ENCODE results near the gene BCAR1. TPM values are rescaled to one million over a fixed set of nuclear protein-coding genes. Genes with fewer than 3 reads are reported as not detected.
"Not testable (repeated sequence)": the region's sequence is repeated elsewhere in the genome, so short reads cannot be mapped to it uniquely, and the experiment has no call there.

Gene BCAR1
- total RNA-seq, 1 donor from 2014 or later, result 39.5 TPM

DNA sequence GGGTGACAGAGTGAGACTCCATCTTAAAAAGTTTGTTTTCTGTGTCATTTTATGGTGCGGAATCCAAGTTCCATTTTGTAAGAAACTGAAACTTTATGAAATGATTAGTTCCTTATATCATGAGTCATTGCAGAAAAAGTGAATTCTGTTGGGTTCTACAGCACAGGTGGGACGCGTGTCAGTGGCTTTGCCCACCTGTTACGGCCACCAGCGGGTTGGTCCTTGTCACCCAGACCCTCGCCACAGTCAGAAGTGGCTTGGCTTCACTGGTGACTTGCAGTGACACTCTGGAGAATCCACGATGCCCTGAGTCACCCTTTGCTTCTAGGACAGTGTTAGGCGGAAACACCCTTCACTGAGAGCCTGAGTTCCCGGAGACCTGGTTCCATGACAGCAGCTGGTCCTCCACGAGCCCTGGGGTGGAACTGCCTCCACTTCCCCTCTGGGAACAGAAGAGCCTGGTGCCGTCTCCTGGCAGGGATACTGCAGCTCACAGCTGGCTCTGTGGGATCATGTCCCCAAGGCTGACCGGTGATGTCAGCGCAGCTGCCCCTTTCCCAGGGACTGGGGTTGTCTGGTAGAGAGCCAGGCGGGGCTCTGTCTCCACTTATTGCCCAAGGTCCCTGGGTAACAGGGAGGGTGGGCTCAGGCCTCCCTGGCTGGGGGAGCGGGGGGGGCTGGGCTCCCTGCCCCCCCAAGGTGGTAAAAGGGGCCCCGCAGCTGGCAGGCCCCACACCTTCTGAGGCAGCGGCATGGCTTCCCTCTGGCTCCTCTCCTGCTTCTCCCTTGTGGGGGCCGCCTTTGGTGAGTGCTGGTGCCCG is 33.0 kb downstream of the BCAR1 start, which contains the start of gene CTRB1:
CTRB1 (plus strand) TSS at position 733 of the 821 bp plus-strand sequence; CDS start at position 753, 20 bp downstream.
- no peak for DNase-seq (ENCODE audit: extremely low spot score in 2 of 2)
- no peaks in the 10 kb centered on the region for H3K9me3 ChIP-seq
- H3K36me3 ChIP-seq, result no peaks in the 10 kb centered on the region
- TF ChIP-seq CTCF (IDR thresholded peaks at IDR 0.05), result no peak
- no peak for TF ChIP-seq POLR2A (IDR thresholded peaks at IDR 0.05)
- no peak for TF ChIP-seq POLR2AphosphoS5 (IDR thresholded peaks at IDR 0.05; ENCODE audit: insufficient read depth in 1 of 2, low read depth in 1 of 2)
- H3K4me1 ChIP-seq, result no peaks in the 10 kb centered on the region
- H3K4me3 ChIP-seq, result no peak within 1 kb of the TSS
- no peak within 1 kb of the TSS for H3K27ac ChIP-seq
- H3K27me3 ChIP-seq, result no peaks in the 10 kb centered on the region
- intact Hi-C loops (cut with DNase I), result no loop called here

GRCh38 chr16:75217389-75217851 is 34.0 kb downstream of the BCAR1 start:
- intact Hi-C loops (cut with DNase I), result no loop called here
- no peak overlapping the region for H3K27ac ChIP-seq
- H3K36me3 ChIP-seq, result no peaks in the 10 kb centered on the region
- TF ChIP-seq POLR2A (IDR thresholded peaks at IDR 0.05) (no peak), CTCF (IDR thresholded peaks at IDR 0.05) (no peak), POLR2AphosphoS5 (IDR thresholded peaks at IDR 0.05; ENCODE audit: insufficient read depth in 1 of 2, low read depth in 1 of 2) (no peak)
- H3K4me3 ChIP-seq, result no peak overlapping the region
- H3K27me3 ChIP-seq, result no peaks in the 10 kb centered on the region
- H3K9me3 ChIP-seq, result no peaks in the 10 kb centered on the region
- no peaks in the 10 kb centered on the region for H3K4me1 ChIP-seq
- DNase-seq (ENCODE audit: extremely low spot score in 2 of 2), result no peak

DNA sequence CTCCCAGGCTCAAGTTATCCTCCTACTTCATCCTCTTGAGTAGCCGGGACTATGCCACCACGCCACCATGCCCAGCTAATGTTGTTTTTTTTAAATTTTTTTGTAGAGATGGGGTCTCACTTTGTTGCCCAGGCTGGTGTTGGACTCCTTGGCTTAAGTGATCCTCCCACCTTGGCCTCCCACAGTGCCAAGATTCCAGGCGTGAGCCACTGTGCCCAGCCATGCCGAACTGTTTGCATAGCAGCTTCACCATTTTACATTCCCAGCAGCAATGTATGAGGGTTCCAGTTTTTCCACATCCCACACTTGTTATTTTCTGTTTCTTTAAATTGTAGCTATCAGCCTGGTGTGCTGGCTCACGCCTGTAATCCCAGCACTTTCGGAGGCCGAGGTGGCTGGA is 34.8 kb downstream of the BCAR1 start:
- Histone ChIP-seq H3K27me3 (no peaks in the 10 kb centered on the region), H3K36me3 (no peaks in the 10 kb centered on the region), H3K9me3 (no peaks in the 10 kb centered on the region), H3K4me1 (no peaks in the 10 kb centered on the region), H3K4me3 (no peak overlapping the region), H3K27ac (no peak overlapping the region)
- TF ChIP-seq POLR2AphosphoS5 (IDR thresholded peaks at IDR 0.05; ENCODE audit: insufficient read depth in 1 of 2, low read depth in 1 of 2) (no peak), CTCF (IDR thresholded peaks at IDR 0.05) (no peak), POLR2A (IDR thresholded peaks at IDR 0.05) (no peak)
- DNase-seq (ENCODE audit: extremely low spot score in 2 of 2), result no peak
- intact Hi-C loops (cut with DNase I), result no loop called here

DNA sequence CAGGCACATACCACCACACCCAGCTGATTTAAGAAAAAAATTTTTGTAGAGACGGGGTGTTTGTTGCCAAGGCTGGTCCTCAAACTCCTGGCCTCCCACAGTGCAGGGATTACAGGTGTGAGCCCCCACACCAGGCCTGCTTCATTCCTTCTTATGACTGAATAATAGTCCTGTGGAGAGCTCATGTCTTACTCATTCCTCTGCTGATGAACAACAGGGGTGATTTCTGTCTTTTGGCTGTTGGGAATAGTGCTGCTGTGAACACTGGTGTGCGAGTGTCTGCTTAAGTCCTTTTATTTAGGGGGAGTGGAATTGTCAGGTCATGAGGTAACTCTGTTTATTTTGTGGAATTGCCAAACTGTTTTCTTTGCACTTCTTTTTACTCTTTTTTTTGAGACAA is 35.3 kb downstream of the BCAR1 start:
- H3K27ac ChIP-seq, result no peak overlapping the region
- intact Hi-C loops (cut with DNase I), result no loop called here
- no peaks in the 10 kb centered on the region for H3K4me1 ChIP-seq
- DNase-seq (ENCODE audit: extremely low spot score in 2 of 2), result no peak
- no peaks in the 10 kb centered on the region for H3K36me3 ChIP-seq
- no peaks in the 10 kb centered on the region for H3K27me3 ChIP-seq
- TF ChIP-seq POLR2A (IDR thresholded peaks at IDR 0.05), result no peak
- no peak for TF ChIP-seq CTCF (IDR thresholded peaks at IDR 0.05)
- TF ChIP-seq POLR2AphosphoS5 (IDR thresholded peaks at IDR 0.05; ENCODE audit: insufficient read depth in 1 of 2, low read depth in 1 of 2), result no peak
- no peaks in the 10 kb centered on the region for H3K9me3 ChIP-seq
- no peak overlapping the region for H3K4me3 ChIP-seq

- H3K36me3 ChIP-seq; H3K9me3 ChIP-seq; H3K4me3 ChIP-seq; H3K27me3 ChIP-seq; H3K4me1 ChIP-seq; intact Hi-C loops (cut with DNase I); H3K27ac ChIP-seq; DNase-seq (ENCODE audit: extremely low spot score in 2 of 2): not testable (repeated sequence)
These were observed 40.1 kb downstream of the BCAR1 start for GRCh38 chr16:75211286-75211685.
